UCSD-AML1 (cell line): ENCODE results near the gene HLA-DRA.

ENCODE experiments used
- DNase-seq: peaks from one replicate; lab custom pipeline; 2025; ENCODE audit not compliant: unreplicated experiment; lab: John Stamatoyannopoulos, UW

The HLA-DRA gene

DNA sequence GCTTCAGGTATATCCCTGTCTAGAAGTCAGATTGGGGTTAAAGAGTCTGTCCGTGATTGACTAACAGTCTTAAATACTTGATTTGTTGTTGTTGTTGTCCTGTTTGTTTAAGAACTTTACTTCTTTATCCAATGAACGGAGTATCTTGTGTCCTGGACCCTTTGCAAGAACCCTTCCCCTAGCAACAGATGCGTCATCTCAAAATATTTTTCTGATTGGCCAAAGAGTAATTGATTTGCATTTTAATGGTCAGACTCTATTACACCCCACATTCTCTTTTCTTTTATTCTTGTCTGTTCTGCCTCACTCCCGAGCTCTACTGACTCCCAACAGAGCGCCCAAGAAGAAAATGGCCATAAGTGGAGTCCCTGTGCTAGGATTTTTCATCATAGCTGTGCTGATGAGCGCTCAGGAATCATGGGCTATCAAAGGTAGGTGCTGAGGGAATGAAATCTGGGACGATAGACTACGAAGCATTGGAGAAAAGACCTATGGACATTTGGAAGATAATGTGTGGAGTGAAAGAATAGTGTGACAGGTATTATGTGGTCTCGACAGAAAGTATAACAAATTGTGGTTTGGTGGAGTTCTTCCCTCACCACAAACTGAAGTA, at the start of gene HLA-DRA:
Gene HLA-DRA (plus strand): TSS at position 286 of the 613 bp plus-strand sequence. CDS start 64 bp downstream, at position 350.
- peak; percentile 19 for DNase-seq

DNA sequence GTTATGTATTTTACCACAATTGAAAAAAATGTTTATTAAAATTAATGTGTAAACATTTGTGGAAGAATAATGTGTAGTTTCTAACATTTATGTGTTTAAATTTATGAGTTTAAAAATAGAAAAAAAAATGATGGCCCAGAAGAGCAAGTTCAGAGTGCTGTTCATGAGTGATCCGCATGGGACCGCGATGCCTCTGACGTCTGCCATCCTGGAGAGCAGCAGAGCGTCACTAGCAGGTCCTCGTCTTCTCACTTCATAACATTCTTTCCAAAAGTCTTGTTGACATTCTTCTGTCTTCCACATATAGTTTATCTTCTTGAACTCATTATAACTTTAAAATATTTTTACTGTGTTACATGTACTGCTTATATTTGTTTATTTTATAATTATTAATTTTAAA, 48.2 kb upstream of the HLA-DRA start:
- no peak for DNase-seq

DNA sequence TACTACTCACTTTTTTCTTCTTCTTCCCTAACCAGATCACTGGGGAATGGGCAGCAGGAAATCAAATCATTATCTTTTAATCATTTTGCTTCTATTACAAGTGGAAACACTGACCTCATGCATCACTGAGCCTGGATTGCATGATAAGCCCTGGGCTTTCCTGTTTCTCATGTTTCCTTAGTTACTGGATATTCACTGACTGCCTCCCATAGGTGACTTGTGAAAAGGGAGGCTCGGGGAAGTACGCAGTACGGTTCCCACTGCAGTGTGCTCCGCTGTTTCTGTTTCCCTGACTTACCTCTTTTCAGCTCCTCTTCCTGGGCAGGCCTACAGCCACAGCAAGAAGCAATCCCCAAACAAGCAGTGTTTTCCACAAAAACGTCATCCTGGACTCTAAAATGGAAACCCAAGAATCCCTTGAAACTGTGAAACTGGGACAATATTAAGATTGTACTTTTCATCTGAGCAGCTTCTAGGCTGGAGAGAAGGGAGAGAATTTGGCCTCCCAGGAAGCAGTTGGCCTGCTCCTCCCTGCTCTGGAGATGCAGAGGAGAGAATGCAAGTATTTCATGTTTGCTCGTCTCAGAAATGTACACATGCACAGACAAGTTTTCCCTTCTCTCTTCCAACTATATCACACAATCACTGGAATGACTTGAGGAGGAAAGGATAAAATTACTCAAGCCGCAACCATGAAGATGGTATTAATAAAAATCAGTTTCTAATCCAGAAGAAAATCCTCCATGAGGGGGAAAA, 45.8 kb upstream of the HLA-DRA start:
- peak; percentile 19 for DNase-seq

DNA sequence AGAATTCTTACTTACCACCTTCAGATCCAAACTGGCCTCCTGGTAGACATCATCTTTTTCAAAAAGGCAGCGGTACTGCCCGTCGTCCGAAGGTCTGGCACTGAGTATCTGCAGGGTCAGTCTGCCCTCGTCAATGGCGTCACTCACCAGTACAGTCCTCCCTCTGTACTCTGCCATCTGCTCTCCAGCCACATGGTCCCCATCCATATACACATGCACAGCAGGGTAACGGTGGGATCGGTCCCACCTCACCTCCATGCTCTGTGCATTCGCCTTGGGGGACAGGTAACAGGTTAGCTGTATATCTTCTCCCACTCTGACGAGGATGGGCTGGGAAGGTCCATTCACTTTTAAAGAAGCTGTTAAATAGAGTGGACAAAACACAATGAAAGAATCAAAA, 43.7 kb upstream of the HLA-DRA start:
- DNase-seq = no peak

DNA sequence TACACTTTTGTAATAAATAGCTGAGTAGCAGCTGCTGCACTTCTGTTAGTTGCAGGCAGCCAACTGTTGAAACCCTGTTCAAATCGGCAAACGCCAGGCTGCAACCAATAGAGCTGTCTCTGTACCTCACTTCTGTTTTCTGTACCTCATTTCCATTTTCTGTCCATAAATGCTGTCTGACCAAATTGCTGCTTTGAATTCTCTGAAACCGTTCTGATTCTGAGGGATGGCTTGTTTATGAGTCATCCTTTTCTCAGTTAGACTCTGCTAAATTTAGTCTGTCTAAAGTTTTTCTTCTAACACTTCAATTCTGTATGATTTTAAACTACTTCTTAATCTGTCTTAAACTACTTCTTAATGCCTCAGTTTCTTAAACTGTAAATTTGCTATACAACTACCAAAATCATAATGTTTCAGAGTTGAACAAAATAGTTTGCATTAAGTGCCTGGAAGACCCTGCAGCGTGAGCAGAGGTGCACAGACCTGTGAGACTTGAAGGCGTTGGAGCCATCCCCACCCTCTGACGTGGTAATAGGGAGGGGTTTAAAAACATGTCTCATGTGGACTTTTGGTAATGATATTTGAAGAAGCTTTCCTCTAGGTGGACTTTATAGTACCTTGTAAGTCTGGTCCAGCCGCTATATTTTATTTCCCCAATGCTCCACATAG, 42.3 kb upstream of the HLA-DRA start:
- DNase-seq = no peak

DNA sequence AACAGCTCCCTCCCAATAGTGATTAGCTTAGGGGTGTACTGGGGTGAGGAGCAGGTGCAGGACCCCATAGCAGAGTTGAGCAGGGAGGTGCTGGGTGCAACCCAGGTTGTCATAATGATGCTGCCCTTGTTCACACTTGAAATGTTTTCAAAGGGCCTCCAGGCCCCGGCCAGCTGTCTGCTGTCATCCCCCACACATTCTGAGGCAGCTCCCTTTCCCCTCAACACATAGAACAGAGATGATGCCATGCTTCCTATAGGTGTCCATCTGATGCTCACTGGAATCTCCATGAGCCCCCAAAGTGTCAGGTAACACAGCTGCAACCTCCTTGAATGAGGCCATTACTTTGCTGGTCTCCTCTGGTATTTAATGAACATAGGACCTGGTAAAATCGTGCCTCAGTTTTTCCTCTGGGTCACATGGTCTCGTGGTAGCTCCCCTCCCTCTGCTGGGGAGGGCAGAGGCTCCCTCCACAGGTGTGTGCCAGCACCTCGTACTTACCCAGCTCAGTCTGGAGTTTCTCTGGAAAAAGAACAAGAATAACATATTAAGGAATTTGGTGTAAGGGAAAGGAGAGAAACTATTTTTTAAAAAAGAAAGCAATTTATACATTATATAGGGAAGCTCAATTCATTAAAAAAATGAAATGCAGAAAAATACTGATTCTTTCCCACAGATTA, 38.3 kb upstream of the HLA-DRA start:
- no peak for DNase-seq

DNA sequence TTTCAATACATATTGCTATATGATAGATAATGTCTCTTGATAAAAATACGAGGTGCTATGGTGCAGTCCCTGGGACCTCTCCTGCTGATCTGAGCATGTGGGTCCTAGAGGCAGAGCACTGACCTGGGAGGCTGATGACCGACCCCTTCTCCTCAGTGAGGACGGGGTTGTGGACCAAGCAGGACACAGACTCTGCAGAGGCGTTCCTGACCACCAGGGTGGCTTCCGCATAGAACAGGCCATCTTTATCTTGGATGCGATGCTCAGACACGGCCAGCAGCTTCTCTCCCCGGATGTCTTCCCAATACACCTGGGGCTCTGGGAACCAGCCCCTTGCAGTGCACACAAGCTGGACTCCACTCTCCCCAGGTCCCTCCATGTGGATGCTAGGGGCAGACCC, 36.9 kb upstream of the HLA-DRA start:
- DNase-seq = no peak

DNA sequence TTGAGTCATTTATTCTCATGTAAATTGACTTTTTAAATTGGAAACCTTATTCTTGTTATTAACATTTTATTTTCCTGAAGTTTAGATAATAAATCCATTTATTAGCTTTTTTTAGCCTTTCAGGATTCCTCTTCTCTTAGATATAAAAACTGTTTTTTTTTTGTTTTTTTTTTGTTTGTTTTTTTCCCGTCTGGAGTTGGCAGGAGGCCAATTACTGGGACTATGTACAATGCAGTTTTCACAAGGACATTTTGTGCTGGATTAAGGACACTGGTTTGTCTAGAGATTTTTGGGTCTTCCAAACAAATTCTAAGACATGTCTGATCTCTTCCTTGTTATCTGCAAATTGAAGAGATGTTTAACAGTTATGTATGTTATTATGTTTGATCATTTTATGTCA, 34.0 kb upstream of the HLA-DRA start:
- DNase-seq = no peak

DNA sequence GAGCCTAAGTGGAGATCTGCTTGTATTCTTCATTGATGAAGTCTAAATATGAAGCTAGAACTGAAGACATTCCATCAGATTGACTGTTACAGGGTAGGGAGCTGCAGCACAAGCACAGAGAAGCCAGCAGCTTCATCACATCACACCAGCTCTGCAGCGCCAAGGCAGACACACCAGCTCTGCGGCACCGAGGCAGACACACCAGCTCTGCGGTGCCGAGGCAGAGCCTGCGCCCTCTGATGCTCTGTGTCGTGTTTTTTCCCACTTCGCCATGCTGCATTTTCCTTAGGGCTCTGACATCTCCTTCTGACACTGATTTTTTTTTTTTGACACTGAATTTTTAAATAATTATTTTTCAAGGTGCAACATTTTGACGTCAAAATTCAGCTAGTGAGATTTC, 33.5 kb upstream of the HLA-DRA start:
- DNase-seq = no peak

DNA sequence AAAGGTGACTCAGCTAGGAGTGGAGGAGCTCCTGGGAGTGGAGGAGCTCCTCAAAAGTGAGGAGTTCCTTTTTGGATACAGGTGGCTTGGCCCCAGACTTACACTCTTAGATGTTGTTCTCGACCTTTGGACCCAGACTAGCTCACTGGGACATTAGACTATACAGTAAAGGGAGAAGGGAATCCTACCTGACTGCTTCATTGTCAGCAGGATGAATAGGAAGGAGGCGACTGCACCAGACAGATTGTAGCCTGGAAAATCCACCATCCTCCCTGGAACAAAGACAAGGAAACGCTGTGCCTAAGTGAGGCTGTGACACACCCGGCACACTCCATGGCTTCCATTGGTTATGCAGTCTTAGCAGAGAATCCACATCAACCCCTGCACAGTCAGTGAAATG, 32.8 kb upstream of the HLA-DRA start, which contains the start of gene BTNL2:
Gene BTNL2 (minus strand): TSS at position 325 of the 400 bp plus-strand sequence. CDS start 58 bp downstream, at position 267.
- DNase-seq = no peak

DNA sequence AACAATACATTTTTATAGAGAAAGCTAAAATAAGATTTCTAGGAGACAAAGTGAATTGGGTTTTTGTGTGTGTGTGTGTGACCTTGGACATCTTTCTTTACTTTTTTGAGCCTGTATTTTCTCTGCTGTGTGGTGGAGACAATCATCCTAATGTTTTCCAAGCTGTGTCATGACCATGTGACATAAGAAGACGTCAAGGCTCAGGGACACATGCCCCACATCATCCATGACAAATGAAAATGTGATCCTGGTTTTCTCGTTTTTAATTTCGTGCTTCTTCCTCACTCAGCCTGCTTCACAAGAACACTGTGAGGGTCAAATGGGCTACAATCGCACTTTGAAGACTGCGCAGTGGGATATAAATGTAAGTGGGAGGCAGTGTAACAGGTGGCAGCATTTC, 28.8 kb upstream of the HLA-DRA start:
- DNase-seq = no peak

DNA sequence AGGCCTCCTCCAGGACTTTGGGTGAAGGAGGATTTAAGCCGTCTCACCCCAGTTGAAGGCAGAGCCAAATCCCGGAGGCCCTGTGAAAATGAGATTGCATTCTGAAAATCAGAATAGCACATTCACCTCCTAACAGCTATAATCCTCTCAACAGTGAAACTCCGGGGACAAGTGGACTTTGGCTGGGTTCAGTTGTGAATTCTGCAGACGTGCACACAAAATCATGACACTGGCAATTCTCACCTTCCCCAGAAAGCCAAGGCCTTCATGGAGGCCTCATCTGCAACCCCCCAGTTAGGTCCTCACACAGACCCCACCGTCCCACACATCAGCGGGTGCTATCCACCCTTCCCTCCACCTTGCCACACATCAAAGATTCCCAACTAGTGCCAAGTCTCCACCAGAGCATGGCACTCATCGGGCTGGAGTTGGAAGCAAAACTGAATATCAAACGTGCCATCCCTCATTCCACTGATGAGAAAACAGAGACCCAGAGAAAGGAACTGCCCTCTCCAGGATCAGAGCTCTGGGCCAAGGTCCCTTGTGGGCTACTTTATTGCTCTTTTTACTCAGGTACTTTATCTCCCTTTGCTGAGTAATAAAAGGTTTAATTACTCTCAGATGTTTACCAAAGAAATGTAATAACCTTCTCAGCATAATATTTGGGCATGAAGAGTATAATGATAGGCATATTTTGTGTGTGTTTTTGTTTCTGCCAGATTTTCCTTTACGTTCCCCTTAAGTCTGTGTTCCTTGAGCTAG, 27.9 kb upstream of the HLA-DRA start:
- DNase-seq = no peak

DNA sequence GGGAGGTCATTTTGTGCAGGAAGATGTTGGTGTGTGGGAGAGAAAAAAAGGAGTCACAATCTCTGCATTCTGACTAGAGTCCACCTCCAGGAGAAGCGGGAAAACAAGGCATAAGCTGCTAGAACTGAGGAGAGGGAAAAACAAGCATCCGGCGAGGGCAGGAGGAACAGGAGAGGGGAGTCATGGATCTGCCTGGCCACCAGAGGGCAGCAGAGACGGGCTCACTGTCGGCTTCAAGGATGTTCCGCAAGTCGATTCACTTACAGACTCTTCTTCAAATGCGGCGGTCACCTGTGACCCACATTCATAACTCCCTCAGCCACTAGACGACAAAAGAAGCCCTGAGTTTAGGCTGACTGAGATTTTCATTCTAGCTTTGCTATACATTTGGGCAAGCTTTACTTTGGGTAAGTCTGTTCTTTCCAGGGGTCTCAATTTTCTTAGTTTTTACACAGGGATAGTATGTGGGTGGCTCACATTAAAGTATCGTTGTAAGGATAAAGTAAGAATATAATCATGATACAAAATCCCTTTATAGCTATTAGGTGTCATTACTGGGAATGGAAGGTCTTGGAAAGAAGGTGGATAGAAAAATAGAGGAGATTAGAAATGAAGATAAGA, 26.1 kb upstream of the HLA-DRA start:
- peak; percentile 62 for DNase-seq

DNA sequence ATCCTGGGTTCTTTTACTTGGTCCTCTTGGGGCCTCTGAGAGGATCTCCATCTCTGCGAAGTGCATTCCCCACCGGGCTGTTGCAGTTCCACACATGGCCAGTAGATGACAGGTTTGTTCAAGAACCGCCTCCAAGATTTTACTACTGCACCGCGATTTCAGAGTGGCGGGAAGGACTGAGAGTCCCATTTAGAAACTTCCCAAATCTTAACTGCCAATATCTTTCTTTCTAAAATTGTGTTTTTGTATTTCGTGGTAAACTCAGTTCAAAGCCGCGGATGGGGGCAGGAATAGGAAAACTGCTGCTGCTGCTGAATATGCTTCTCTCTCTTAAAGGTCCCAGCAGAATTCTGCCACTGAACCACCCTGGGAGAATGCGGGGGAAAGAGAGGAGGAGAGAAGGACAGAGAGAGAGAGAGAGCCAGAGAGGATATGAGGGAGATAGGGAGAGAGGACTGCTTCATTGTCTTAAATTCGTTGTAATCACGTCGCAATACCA, 24.1 kb upstream of the HLA-DRA start:
- DNase-seq = peak; percentile 68

DNA sequence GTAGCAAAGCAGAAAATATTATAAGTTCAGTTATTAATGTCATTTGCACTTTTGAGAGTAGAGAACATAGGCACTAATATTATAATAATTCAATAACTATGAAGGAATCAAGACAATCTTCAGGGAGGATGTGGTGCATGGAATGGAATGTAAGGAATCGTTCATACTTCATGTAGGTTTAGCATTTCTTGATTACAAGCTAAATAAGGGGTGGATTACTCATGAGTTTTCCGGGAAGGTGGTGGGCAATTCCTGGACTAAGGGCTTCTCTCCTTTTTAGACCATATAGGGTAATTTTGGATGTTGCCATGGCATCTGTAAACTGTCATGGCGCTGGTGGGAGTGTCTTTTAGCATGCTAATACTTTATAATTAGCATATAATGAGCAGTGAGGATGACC, 23.7 kb upstream of the HLA-DRA start:
- no peak for DNase-seq

DNA sequence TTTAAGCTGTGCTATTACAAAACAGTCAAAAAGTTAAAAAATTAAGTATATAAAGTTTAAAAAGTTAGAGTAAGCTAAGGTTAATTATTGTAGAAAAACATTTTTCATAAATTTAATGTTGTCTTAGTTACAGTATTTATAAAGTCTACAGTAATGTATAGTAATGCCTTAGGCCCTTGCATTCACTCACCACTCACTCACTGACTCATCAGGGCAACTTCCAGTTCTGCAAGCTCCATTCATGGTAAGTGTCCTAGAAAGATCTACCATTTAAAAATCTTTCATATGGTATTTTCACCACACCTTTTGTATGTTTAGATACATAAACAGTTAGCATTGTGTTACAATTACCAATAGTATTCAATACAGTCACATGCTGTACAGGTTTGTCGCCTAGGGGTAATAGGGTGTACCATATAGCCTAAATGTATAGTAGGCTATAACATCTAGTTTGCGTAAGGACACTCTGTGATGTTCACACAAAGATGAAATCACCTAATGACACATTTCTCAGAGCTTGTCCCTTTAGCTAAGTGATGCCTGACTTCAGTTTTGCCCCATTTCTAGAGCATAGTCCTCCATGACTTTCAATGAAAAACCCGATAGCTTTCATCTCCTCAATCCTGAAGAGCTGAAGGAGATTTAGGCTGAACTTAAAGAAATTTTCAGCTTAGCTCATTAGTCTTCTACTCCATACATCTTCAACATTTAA, 14.9 kb upstream of the HLA-DRA start:
- DNase-seq = no peak

DNA sequence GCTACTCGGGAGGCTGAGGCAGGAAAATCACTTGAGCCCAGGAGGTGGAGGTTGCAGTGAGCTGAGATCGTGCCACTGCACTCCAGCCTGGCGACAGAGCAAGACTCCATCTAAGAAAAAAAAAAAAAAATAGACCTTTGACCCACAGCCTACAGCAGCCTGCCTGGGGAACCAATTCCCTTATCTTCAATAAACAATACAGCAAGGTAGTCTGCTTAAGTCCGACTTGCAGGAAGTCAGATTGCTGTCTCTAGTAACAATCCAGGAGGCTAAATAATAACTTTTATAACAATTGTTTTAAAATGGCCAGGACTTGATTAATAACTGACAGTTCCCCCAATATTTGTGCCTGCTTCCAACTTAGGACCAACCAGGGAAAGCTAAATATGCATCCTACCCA, 13.3 kb upstream of the HLA-DRA start:
- DNase-seq = no peak

DNA sequence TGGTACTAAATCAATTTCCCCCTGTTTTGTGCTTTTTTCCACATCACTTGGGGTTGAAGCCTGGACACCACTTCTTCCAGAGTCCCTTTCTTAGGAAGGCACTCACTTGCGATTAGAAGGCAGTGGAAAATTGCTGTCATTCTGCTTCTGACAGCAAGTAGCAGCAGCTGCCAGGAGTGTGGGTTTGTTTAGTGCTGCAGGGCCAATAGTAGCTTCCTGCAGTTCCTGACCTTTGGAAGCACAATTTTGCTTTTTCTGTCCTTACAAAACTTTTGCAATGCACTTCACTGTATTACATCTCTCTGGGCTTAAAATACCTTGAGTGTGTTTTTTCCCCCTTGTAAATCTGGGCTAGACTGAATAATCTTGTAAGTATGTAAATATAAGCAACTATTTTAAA, 12.5 kb upstream of the HLA-DRA start:
- DNase-seq = no peak

DNA sequence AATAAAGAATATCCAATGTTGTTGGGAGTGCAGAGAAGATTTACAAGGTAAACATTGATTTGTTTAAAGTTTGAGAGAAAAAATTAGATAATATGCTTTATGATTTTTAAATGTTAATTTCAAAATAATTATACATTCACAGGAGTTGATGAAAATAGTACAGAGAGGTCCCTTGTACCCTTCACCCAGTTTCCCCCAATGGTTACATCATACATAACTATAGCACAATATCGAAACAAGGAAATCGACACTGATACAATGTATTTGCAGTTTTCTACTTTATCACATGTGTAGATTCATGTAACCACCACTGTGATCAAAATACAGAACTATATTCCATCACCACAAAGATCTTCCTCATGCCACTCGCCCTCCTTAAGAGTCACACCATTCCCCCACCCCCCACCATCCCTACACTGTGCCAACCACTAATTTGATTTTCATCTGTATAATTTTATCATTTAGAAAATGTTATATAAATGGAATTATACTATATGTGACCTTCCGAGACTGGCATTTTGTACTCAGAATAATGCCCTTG, 11.7 kb upstream of the HLA-DRA start:
- no peak for DNase-seq
